Glutamatergic neuron (in vitro differentiated cells): ENCODE data around the gene TMA7. TPM values are rescaled to one million over a fixed set of nuclear protein-coding genes. Genes with fewer than 3 reads are reported as not detected.

Experiments
- total RNA-seq: library from RNA; stranded (reverse); fragmentation: NEBNext Ultra II Directional; extraction: Animal tissue kit (Norgen Biotek cat#: 25700); gene quantifications from one replicate; pipeline ENCODE4 v1.2.1, GENCODE V29; 2021; ENCODE audit not compliant: unreplicated experiment

The TMA7 gene
- total RNA-seq, 1 donor from 2014 or later = 154 TPM

Other genes starting within 250 kb of the TMA7 start
- gene CAMP, start 216.8 kb upstream of the TMA7 start, total RNA-seq = not detected
- gene ZNF589, start 199.2 kb upstream of the TMA7 start, total RNA-seq = 48.2 TPM
- gene NME6, start 138.9 kb upstream of the TMA7 start, total RNA-seq = 29.2 TPM
- not detected for gene SPINK8, start 106.6 kb upstream of the TMA7 start, total RNA-seq
- 0.66 TPM for gene FBXW12, start 68.0 kb upstream of the TMA7 start, total RNA-seq
- 195 TPM for gene PLXNB1, start 10.2 kb upstream of the TMA7 start, total RNA-seq
- 15.3 TPM for gene CCDC51, start 138 bp upstream of the TMA7 start, total RNA-seq
- gene ATRIP, start 6.5 kb downstream of the TMA7 start, total RNA-seq = 15.8 TPM
- 261 TPM for gene SHISA5, start 63.9 kb downstream of the TMA7 start, total RNA-seq
- 40.3 TPM for gene PFKFB4, start 116.5 kb downstream of the TMA7 start, total RNA-seq
- 4.3 TPM for gene UCN2, start 123.5 kb downstream of the TMA7 start, total RNA-seq
- gene COL7A1, start 155.1 kb downstream of the TMA7 start, total RNA-seq = 62.0 TPM
- gene UQCRC1, start 169.4 kb downstream of the TMA7 start, total RNA-seq = 242 TPM
- not detected for gene TMEM89, start 181.5 kb downstream of the TMA7 start, total RNA-seq
- 26.0 TPM for gene SLC26A6, start 195.2 kb downstream of the TMA7 start, total RNA-seq
- gene CELSR3, start 222.6 kb downstream of the TMA7 start, total RNA-seq = 162 TPM
- 35.5 TPM for gene NCKIPSD, start 245.7 kb downstream of the TMA7 start, total RNA-seq